H9 (cell line): ENCODE measurements around the gene GRID2. TPM values are rescaled to one million over a fixed set of nuclear protein-coding genes. Genes with fewer than 3 reads are reported as not detected.

Experiments
- DNase-seq: peaks from one replicate; pipeline ENCODE4 v3.0.0-alpha.2; 2017
- H2AFZ ChIP-seq: one replicate; pipeline ENCODE4 v1.6.1; 2013; ENCODE audit warnings: mild to moderate bottlenecking, low read length, control low read depth, moderate library complexity
- H2AK5ac ChIP-seq: 2 replicates; pipeline ENCODE4 v1.6.1; 2013; ENCODE audit warnings: low read length, control low read depth, mixed read lengths; ENCODE audit not compliant: insufficient read length
- H2BK120ac ChIP-seq: one replicate; pipeline ENCODE4 v1.6.1; 2013; ENCODE audit warnings: low read depth, mild to moderate bottlenecking, low read length, control low read depth, inconsistent platforms; ENCODE audit not compliant: poor library complexity, severe bottlenecking
- H2BK12ac ChIP-seq: 2 replicates; pipeline ENCODE4 v1.6.1; 2013; ENCODE audit warnings: low read length, control low read depth, mixed read lengths, low read depth; ENCODE audit not compliant: insufficient read length
- H2BK15ac ChIP-seq: 2 replicates; pipeline ENCODE4 v1.6.1; 2013; ENCODE audit warnings: low read depth, low read length, control low read depth
- H2BK20ac ChIP-seq: one replicate; pipeline ENCODE4 v1.6.1; 2013; ENCODE audit warnings: low read depth, mild to moderate bottlenecking, low read length, control low read depth, inconsistent platforms; ENCODE audit not compliant: poor library complexity, severe bottlenecking
- H2BK5ac ChIP-seq: 2 replicates; pipeline ENCODE4 v1.6.1; 2013; ENCODE audit warnings: low read length, control low read depth, mixed read lengths; ENCODE audit not compliant: insufficient read length
- H3K14ac ChIP-seq: 2 replicates; pipeline ENCODE4 v1.6.1; 2013; ENCODE audit warnings: low read length, control low read depth; ENCODE audit not compliant: insufficient read depth
- H3K18ac ChIP-seq: 2 replicates; pipeline ENCODE4 v1.6.1; 2013; ENCODE audit warnings: low read depth, mild to moderate bottlenecking, mixed read lengths, low read length, control low read depth; ENCODE audit not compliant: insufficient read length
- H3K23ac ChIP-seq: 2 replicates; pipeline ENCODE4 v1.6.1; 2013; ENCODE audit warnings: low read length, control low read depth, mixed read lengths, low read depth; ENCODE audit not compliant: insufficient read length
- H3K23me2 ChIP-seq: 2 replicates; pipeline ENCODE4 v1.6.1; 2013; ENCODE audit warnings: low read depth, mild to moderate bottlenecking, mixed read lengths, low read length, control low read depth; ENCODE audit not compliant: insufficient read length, poor library complexity, severe bottlenecking
- H3K27ac ChIP-seq: 2 replicates; pipeline ENCODE4 v1.5.1; 2013; ENCODE audit warnings: low read length, control low read depth, mixed read lengths, low read depth; ENCODE audit not compliant: insufficient read length
- H3K27me3 ChIP-seq: 2 replicates; pipeline ENCODE4 v1.6.1; 2013; ENCODE audit warnings: low read length, control low read depth, inconsistent platforms; ENCODE audit not compliant: insufficient read depth
- H3K4ac ChIP-seq: 2 replicates; pipeline ENCODE4 v1.6.1; 2013; ENCODE audit warnings: low read depth, mild to moderate bottlenecking, control low read depth, inconsistent platforms, low read length, moderate library complexity
- H3K4me1 ChIP-seq: 2 replicates; pipeline ENCODE4 v1.6.1; 2013; ENCODE audit warnings: low read length, control low read depth, inconsistent platforms; ENCODE audit not compliant: insufficient read depth
- H3K4me2 ChIP-seq: 2 replicates; pipeline ENCODE4 v1.6.1; 2013; ENCODE audit warnings: low read length, control low read depth, mixed read lengths; ENCODE audit not compliant: insufficient read length, insufficient read depth
- H3K56ac ChIP-seq: 2 replicates; pipeline ENCODE4 v1.6.1; 2013; ENCODE audit warnings: low read depth, mild to moderate bottlenecking, mixed read lengths, low read length, control low read depth; ENCODE audit not compliant: insufficient read length
- H3K79me1 ChIP-seq: 2 replicates; pipeline ENCODE4 v1.6.1; 2013; ENCODE audit warnings: low read depth, mild to moderate bottlenecking, moderate library complexity, low read length, control low read depth, inconsistent platforms; ENCODE audit not compliant: insufficient read depth, poor library complexity, severe bottlenecking
- H3K79me2 ChIP-seq: 2 replicates; pipeline ENCODE4 v1.6.1; 2013; ENCODE audit warnings: low read length, control low read depth, inconsistent platforms; ENCODE audit not compliant: insufficient read depth
- H3K9ac ChIP-seq: 2 replicates; pipeline ENCODE4 v1.6.1; 2013; ENCODE audit warnings: low read length, control low read depth, mixed read lengths; ENCODE audit not compliant: insufficient read length; ENCODE audit errors: extremely low read depth
- H3K9me3 ChIP-seq: one replicate; pipeline ENCODE4 v1.6.1; 2013; ENCODE audit warnings: low read depth, low read length, inconsistent platforms; ENCODE audit not compliant: control insufficient read depth
- H3T11ph ChIP-seq: one replicate; pipeline ENCODE4 v1.6.1; 2013; ENCODE audit warnings: mild to moderate bottlenecking, low read length, control low read depth, inconsistent platforms
- H4K20me1 ChIP-seq: one replicate; pipeline ENCODE4 v1.6.1; 2013; ENCODE audit not compliant: control insufficient read depth, insufficient read length, insufficient read depth
- H4K5ac ChIP-seq: 2 replicates; pipeline ENCODE4 v1.6.1; 2013; ENCODE audit warnings: low read depth, mild to moderate bottlenecking, mixed read lengths, low read length, control low read depth; ENCODE audit not compliant: insufficient read length
- H4K8ac ChIP-seq: replicated peaks from 2 replicates; pipeline ENCODE4 v1.6.1; 2013; ENCODE audit warnings: low read length, control low read depth, mixed read lengths, low read depth; ENCODE audit not compliant: insufficient read length
- H4K91ac ChIP-seq: 2 replicates; pipeline ENCODE4 v1.6.1; 2013; ENCODE audit warnings: low read depth, mild to moderate bottlenecking, moderate library complexity, mixed read lengths, low read length, control low read depth; ENCODE audit not compliant: insufficient read length
- H3K27ac Mint-ChIP-seq, 3 experiments: 2 replicates in 2 of 3; 3 replicates in 1 of 3; pipeline ENCODE4 v1.8.0; 2020 to 2021; ENCODE audit warnings: mixed read lengths in 3 of 3, mild to moderate bottlenecking in 1 of 3, moderate library complexity in 1 of 3
- H3K27me3 Mint-ChIP-seq: 2 replicates; pipeline ENCODE4 v1.8.0; 2021; ENCODE audit warnings: low read depth, mild to moderate bottlenecking, moderate library complexity, mixed read lengths
- H3K36me3 Mint-ChIP-seq, 3 experiments: 2 replicates in 2 of 3; 3 replicates in 1 of 3; pipeline ENCODE4 v1.8.0; 2020 to 2021; ENCODE audit warnings: low read depth in 3 of 3, mixed read lengths in 3 of 3; ENCODE audit not compliant: insufficient read depth in 1 of 3
- H3K4me1 Mint-ChIP-seq, 2 experiments: 2 replicates each; pipeline ENCODE4 v1.8.0; 2020; ENCODE audit warnings: mixed read lengths in 2 of 2
- H3K4me3 Mint-ChIP-seq, 2 experiments: 2 replicates in 1 of 2; 3 replicates in 1 of 2; pipeline ENCODE4 v1.8.0; 2020 to 2021; ENCODE audit warnings: mild to moderate bottlenecking in 2 of 2, mixed read lengths in 2 of 2, moderate library complexity in 1 of 2
- H3K9me3 Mint-ChIP-seq, 2 experiments: 2 replicates in 1 of 2; 3 replicates in 1 of 2; pipeline ENCODE4 v1.8.0; 2020; ENCODE audit warnings: mild to moderate bottlenecking in 2 of 2, mixed read lengths in 2 of 2, moderate library complexity in 1 of 2
- whole genome bisulfite sequencing: extraction: QIAGEN DNeasy Blood & Tissue Kit; methylation state at CpG from one replicate; pipeline ENCODE4 v1.1.7; 2013; ENCODE audit warnings: missing lambda C conversion rate, low lambda C conversion rate, mixed read lengths; ENCODE audit not compliant: insufficient read length; ENCODE audit errors: extremely low coverage; 5-methylcytosine and 5-hydroxymethylcytosine counted together
- total RNA-seq: library from RNA; stranded (reverse); gene quantifications from 2 replicates; pipeline ENCODE4 v1.2.1, GENCODE V29; 2021
- TF ChIP-seq, protein P1 (sequence below): fragments of 200-600 bp; sonication (generic); conservative IDR thresholded peaks from 3 replicates; pipeline ENCODE4 v1.8.0; 2021; ENCODE audit warnings: antibody characterized with exemption, mild to moderate bottlenecking

Gene GRID2
- total RNA-seq, 1 experiment from 2014 or later = 21.8 TPM

- no peak for DNase-seq
- H3K79me1 ChIP-seq = no peaks in the 10 kb centered on the region
- H3K27ac Mint-ChIP-seq = no peak overlapping the region
These were observed 1472.8 kb downstream of the GRID2 start for GRCh38 chr4:93776386-93777080.

More at GRCh38 chr4:93776386-93777080, 1472.8 kb downstream of the GRID2 start:
- Histone ChIP-seq H3K27me3 (no peaks in the 10 kb centered on the region), H3K18ac (no peak overlapping the region), H3K9me3 (no peaks in the 10 kb centered on the region), H4K91ac (no peak overlapping the region), H3K4ac (no peak overlapping the region), H3K4me1 (peaks cover 4% of the 10 kb centered on the region; the same call in 1 of the 2 replicates), H4K8ac (no peak overlapping the region), H2BK5ac (no peak overlapping the region), H4K20me1 (no peaks in the 10 kb centered on the region), H3K14ac (no peak overlapping the region), H3K4me2 (no peak overlapping the region), H2AK5ac (no peak overlapping the region), H2AFZ (no peak overlapping the region), H3T11ph (no peak overlapping the region), H3K23ac (no peak overlapping the region), H2BK15ac (no peak overlapping the region), H2BK12ac (no peak overlapping the region), H3K23me2 (no peaks in the 10 kb centered on the region), H2BK120ac (no peak overlapping the region), H4K5ac (no peak overlapping the region), H2BK20ac (no peak overlapping the region), H3K27ac (no peak overlapping the region), H3K9ac (no peak overlapping the region), H3K56ac (no peak overlapping the region), H3K79me2 (no peaks in the 10 kb centered on the region)
- Mint-ChIP-seq H3K4me1 (peaks cover 10 to 13% of the 10 kb centered on the region in 2 experiments), H3K9me3 (no peaks in the 10 kb centered on the region), H3K27me3 (no peaks in the 10 kb centered on the region), H3K4me3 (no peak overlapping the region), H3K36me3 (no peaks in the 10 kb centered on the region)
- WGBS = no CpG with 5 or more reads among the region's 4 CpGs
- TF ChIP-seq, protein P1, sequence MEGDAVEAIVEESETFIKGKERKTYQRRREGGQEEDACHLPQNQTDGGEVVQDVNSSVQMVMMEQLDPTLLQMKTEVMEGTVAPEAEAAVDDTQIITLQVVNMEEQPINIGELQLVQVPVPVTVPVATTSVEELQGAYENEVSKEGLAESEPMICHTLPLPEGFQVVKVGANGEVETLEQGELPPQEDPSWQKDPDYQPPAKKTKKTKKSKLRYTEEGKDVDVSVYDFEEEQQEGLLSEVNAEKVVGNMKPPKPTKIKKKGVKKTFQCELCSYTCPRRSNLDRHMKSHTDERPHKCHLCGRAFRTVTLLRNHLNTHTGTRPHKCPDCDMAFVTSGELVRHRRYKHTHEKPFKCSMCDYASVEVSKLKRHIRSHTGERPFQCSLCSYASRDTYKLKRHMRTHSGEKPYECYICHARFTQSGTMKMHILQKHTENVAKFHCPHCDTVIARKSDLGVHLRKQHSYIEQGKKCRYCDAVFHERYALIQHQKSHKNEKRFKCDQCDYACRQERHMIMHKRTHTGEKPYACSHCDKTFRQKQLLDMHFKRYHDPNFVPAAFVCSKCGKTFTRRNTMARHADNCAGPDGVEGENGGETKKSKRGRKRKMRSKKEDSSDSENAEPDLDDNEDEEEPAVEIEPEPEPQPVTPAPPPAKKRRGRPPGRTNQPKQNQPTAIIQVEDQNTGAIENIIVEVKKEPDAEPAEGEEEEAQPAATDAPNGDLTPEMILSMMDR = no peak
